ENCODE data around the gene NPFFR2. TPM values are rescaled to one million over a fixed set of nuclear protein-coding genes. Genes with fewer than 3 reads are reported as not detected.

Gene NPFFR2
- total and polyA plus RNA-seq, 9 of the 15 experiments (the other 6 are each of a cell fraction or from before 2014, with no cell fraction given): 0.15 to 0.98 (median 0.48) TPM

- TF ChIP-seq JUND (IDR thresholded peaks at IDR 0.05; ENCODE audit: borderline replicate concordance, low read depth, low read length) (peak; percentile 98), JUND (tag; IDR thresholded peaks at IDR 0.05; ENCODE audit: borderline replicate concordance, low read depth, low read length) (peak; percentile 100), SMARCB1 (IDR thresholded peaks at IDR 0.05; ENCODE audit: insufficient read length, low read depth) (no peak), STAG1 (CRISPR knock-in tag; IDR thresholded peaks at IDR 0.05; ENCODE audit: borderline replicate concordance) (no peak), TSHZ1 (CRISPR knock-in tag; IDR thresholded peaks at IDR 0.05) (no peak), SNAPC5 (CRISPR knock-in tag; IDR thresholded peaks at IDR 0.05) (no peak), ZNF778 (CRISPR knock-in tag; IDR thresholded peaks at IDR 0.05) (no peak), DACH1 (IDR thresholded peaks at IDR 0.05; ENCODE audit: partially characterized antibody) (no peak), TAF9B (IDR thresholded peaks at IDR 0.05; ENCODE audit: partially characterized antibody) (peak; percentile 90), ZNF717 (CRISPR knock-in tag; IDR thresholded peaks at IDR 0.05) (no peak), PPARD (CRISPR knock-in tag; IDR thresholded peaks at IDR 0.05) (no peak), NFYB (IDR thresholded peaks at IDR 0.05; ENCODE audit: extremely low read depth, insufficient read length) (no peak), EHMT2 (IDR thresholded peaks at IDR 0.05) (0 out of 2 replicates have a peak, but pooled peaks have one; percentile 18), DMBX1 (CRISPR knock-in tag; IDR thresholded peaks at IDR 0.05; ENCODE audit: borderline replicate concordance) (no peak), THRAP3 (IDR thresholded peaks at IDR 0.05; ENCODE audit: borderline replicate concordance) (no peak), TCF15 (CRISPR knock-in tag; IDR thresholded peaks at IDR 0.05) (no peak), FOXM1 (IDR thresholded peaks at IDR 0.05; ENCODE audit: low read depth) (no peak), FOXM1 (CRISPR knock-in tag; IDR thresholded peaks at IDR 0.05; ENCODE audit: low read depth) (no peak), ZNF134 (CRISPR knock-in tag; conservative IDR thresholded peaks at IDR 0.05) (no peak), USF1 (CRISPR knock-in tag; IDR thresholded peaks at IDR 0.05) (peak; percentile 61), MXD1 (CRISPR knock-in tag; IDR thresholded peaks at IDR 0.05; ENCODE audit: borderline replicate concordance, poor library complexity, severe bottlenecking) (no peak), E2F4 (CRISPR knock-in tag; IDR thresholded peaks at IDR 0.05; ENCODE audit: low read depth) (no peak), EP300 (IDR thresholded peaks at IDR 0.05; ENCODE audit: low read length) (peak; percentile 79), ZNF77 (CRISPR knock-in tag; IDR thresholded peaks at IDR 0.05) (no peak)
Measured at GRCh38 chr4:72112514-72113156, 80.8 kb downstream of the NPFFR2 start (continued).
